HG02884 (cell line): ENCODE data around the gene GREM2.

Experiments
- ATAC-seq: cut with Tn5 transposase; IDR thresholded peaks from one replicate; pipeline ENCODE4 v1.9.1; 2021; ENCODE audit warnings: mild to moderate bottlenecking, moderate library complexity; ENCODE audit not compliant: unreplicated experiment

GREM2 gene

DNA sequence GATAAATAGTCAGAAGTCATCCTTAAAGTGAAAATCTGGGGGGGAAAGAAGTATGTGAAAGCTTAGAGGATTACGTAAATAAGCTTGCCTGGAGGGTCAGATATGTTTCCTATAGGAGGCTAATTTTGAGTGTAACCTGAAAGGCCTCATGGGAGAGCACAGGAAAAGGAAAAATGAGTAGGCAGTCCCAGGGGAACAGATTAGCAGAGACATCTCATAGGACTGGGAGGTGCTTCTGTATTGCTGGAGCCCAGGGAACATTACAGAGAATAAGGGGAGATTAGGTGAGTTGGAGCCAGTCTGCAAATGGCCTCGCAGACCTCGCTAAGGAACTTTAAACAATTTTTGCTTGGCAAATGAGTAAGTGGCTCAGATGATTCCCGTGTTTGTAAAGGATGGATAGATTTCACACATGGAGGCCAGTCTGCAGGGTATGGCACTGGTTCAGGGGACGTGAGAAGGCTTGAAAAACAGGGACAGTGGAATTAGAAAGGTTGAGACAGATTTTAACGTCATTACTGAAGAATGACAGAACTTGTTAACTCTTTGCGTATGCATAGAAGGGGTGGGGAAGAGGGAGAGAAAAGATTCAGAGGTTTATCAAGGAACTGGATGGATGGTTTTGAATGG lies 149.1 kb downstream of the GREM2 start:
- no peak for ATAC-seq

DNA sequence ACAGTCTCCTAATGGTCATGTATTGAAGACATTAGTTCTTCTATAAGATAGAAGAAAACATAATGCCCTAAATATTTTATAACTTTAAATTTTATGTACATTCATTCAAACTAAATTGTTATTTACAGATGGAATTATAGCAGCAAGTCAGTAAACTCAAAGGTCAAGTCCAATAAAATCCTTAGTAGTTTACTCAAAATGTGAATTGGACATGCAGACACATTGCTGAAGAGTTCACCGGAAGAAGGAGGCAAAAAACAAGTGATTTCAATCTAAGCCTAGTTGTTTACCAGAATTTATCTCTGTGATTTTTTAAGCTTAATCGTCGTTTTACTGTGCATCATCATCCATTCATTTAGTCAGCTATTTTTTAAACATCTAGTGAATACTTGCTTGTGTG lies 149.7 kb downstream of the GREM2 start:
- no peak for ATAC-seq

DNA sequence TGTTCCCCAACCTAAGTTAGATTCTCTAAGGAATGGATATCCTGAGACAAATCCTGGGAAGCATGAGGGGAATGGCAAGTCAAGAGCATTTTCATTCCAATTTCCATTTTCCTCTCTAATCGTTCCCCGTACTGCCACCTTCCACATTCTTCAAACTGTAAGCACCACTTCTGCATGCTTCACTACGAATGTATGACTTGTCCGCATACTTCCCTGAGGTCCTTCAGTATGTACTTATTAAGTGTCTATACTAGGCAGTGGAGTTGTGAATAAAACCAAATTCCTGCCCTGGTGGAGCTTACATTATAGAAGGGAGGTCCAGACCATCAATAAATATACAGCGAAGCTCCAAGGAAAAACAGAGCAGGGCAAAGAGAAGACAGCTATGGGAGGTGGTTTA lies 154.8 kb downstream of the GREM2 start:
- no peak for ATAC-seq

DNA sequence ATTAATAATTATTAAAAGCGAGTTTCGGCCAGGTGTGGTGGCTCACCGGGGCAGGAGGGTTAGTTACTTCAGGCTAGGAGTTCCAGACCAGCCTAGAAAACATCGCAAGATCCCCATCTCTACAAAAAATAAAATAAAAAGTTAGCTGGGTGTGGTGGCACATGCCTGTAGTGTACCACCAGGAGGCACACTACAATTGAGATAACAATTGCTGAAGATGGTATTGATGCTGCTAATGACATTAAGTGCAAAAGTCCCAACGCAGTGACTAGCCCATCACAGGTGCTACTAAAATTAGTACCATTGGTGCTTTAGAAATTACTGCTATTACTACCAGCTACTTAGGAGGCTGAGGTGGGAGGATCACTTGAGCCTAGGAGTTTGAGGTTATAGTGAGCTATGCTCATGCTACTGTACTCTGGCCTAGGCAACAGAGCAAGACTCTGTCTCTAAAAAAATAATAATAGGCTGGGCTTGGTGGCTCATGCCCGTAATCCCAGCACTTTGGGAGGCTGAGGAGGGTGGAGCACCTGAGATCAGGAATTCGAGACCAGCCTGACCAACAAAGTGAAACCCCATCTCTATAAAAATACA lies 156.6 kb downstream of the GREM2 start:
- ATAC-seq, result no peak

DNA sequence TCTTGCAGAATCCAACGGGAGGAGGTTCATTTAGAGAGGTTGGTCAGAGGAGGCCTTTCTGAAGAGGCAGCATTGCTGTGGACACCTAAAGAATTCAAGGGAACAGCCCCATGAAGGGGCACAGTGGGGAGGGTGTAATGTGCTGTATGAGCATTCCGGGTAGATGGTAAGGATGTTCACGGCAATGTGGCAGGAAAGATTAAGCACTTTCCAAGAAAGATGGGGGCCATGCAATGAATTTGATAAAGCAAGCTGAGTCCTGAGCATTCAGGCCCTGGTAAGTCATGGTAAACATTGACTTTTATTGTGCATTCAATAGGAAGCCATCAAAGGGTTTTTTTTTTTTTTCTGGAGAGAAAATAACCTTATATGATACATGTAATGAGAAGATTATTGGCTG lies 166.6 kb downstream of the GREM2 start:
- ATAC-seq, result no peak

DNA sequence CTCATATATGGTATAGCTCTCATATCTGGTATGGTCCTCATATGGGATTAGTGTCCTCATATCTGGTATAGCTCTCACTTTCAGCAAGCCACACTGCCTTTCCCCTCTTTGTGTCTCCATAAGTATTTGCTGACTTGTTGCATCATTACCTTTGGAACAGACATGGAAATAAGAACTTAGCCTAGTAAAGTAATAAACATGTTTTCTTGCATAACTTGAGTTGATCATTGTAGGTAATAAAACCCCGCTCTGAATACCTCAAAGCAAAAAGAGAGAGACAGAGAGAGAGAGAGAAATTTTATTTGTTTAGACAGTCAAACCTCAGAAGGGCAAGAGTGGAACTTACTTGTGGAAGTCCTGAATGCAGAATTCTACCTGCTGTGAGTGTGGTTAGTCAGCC lies 170.3 kb downstream of the GREM2 start:
- ATAC-seq, result no peak
